ENCODE results near the gene GANAB.

GANAB gene

GRCh38 chr11:62644220-62644619 lies 2.2 kb downstream of the GANAB start (continued):
- no peak for TF ChIP-seq TCF4 (CRISPR knock-in tag; IDR thresholded peaks at IDR 0.05; ENCODE audit: borderline replicate concordance)

GRCh38 chr11:62632492-62632891 lies 13.9 kb downstream of the GANAB start:
- TF ChIP-seq ZNF70 (CRISPR knock-in tag; IDR thresholded peaks at IDR 0.05): no peak
- no peak for TF ChIP-seq ZNF8 (CRISPR knock-in tag; IDR thresholded peaks at IDR 0.05)
- TF ChIP-seq, protein P1, sequence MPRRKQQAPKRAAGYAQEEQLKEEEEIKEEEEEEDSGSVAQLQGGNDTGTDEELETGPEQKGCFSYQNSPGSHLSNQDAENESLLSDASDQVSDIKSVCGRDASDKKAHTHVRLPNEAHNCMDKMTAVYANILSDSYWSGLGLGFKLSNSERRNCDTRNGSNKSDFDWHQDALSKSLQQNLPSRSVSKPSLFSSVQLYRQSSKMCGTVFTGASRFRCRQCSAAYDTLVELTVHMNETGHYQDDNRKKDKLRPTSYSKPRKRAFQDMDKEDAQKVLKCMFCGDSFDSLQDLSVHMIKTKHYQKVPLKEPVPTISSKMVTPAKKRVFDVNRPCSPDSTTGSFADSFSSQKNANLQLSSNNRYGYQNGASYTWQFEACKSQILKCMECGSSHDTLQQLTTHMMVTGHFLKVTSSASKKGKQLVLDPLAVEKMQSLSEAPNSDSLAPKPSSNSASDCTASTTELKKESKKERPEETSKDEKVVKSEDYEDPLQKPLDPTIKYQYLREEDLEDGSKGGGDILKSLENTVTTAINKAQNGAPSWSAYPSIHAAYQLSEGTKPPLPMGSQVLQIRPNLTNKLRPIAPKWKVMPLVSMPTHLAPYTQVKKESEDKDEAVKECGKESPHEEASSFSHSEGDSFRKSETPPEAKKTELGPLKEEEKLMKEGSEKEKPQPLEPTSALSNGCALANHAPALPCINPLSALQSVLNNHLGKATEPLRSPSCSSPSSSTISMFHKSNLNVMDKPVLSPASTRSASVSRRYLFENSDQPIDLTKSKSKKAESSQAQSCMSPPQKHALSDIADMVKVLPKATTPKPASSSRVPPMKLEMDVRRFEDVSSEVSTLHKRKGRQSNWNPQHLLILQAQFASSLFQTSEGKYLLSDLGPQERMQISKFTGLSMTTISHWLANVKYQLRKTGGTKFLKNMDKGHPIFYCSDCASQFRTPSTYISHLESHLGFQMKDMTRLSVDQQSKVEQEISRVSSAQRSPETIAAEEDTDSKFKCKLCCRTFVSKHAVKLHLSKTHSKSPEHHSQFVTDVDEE (CRISPR knock-in tag; IDR thresholded peaks at IDR 0.05): no peak
- no peak for TF ChIP-seq TOX (CRISPR knock-in tag; IDR thresholded peaks at IDR 0.05; ENCODE audit: borderline replicate concordance)
- TF ChIP-seq BACH2 (CRISPR knock-in tag; IDR thresholded peaks at IDR 0.05; ENCODE audit: borderline replicate concordance): no peak
- TF ChIP-seq GLIS3 (CRISPR knock-in tag; IDR thresholded peaks at IDR 0.05): no peak
- TF ChIP-seq, protein P2, sequence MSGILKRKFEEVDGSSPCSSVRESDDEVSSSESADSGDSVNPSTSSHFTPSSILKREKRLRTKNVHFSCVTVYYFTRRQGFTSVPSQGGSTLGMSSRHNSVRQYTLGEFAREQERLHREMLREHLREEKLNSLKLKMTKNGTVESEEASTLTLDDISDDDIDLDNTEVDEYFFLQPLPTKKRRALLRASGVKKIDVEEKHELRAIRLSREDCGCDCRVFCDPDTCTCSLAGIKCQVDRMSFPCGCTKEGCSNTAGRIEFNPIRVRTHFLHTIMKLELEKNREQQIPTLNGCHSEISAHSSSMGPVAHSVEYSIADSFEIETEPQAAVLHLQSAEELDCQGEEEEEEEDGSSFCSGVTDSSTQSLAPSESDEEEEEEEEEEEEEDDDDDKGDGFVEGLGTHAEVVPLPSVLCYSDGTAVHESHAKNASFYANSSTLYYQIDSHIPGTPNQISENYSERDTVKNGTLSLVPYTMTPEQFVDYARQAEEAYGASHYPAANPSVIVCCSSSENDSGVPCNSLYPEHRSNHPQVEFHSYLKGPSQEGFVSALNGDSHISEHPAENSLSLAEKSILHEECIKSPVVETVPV (CRISPR knock-in tag; IDR thresholded peaks at IDR 0.05): no peak
- TF ChIP-seq ESRRG (CRISPR knock-in tag; IDR thresholded peaks at IDR 0.05): no peak
- no peak for TF ChIP-seq RARB (CRISPR knock-in tag; IDR thresholded peaks at IDR 0.05)
- no peak for TF ChIP-seq ARNTL (CRISPR knock-in tag; IDR thresholded peaks at IDR 0.05; ENCODE audit: borderline replicate concordance, low read depth)
- no peak for ATAC-seq

- ATAC-seq: peak; percentile 46
- TF ChIP-seq TOX (CRISPR knock-in tag; IDR thresholded peaks at IDR 0.05; ENCODE audit: borderline replicate concordance): no peak
- TF ChIP-seq, protein P1 (CRISPR knock-in tag; IDR thresholded peaks at IDR 0.05): no peak
- TF ChIP-seq ZNF70 (CRISPR knock-in tag; IDR thresholded peaks at IDR 0.05): no peak
- no peak for TF ChIP-seq ARNTL (CRISPR knock-in tag; IDR thresholded peaks at IDR 0.05; ENCODE audit: borderline replicate concordance, low read depth)
- no peak for TF ChIP-seq ZNF565 (CRISPR knock-in tag; conservative IDR thresholded peaks at IDR 0.05; ENCODE audit: low read depth)
- no peak for TF ChIP-seq OSR1 (CRISPR knock-in tag; IDR thresholded peaks at IDR 0.05)
- TF ChIP-seq ZFP30 (CRISPR knock-in tag; IDR thresholded peaks at IDR 0.05): no peak
- TF ChIP-seq RARB (CRISPR knock-in tag; IDR thresholded peaks at IDR 0.05): no peak
- TF ChIP-seq PPARA (CRISPR knock-in tag; IDR thresholded peaks at IDR 0.05; ENCODE audit: borderline replicate concordance): no peak
- TF ChIP-seq, protein P3, sequence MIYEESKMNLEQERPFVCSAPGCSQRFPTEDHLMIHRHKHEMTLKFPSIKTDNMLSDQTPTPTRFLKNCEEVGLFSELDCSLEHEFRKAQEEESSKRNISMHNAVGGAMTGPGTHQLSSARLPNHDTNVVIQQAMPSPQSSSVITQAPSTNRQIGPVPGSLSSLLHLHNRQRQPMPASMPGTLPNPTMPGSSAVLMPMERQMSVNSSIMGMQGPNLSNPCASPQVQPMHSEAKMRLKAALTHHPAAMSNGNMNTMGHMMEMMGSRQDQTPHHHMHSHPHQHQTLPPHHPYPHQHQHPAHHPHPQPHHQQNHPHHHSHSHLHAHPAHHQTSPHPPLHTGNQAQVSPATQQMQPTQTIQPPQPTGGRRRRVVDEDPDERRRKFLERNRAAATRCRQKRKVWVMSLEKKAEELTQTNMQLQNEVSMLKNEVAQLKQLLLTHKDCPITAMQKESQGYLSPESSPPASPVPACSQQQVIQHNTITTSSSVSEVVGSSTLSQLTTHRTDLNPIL (CRISPR knock-in tag; IDR thresholded peaks at IDR 0.05; ENCODE audit: low read depth): no peak
- TF ChIP-seq, protein P4, sequence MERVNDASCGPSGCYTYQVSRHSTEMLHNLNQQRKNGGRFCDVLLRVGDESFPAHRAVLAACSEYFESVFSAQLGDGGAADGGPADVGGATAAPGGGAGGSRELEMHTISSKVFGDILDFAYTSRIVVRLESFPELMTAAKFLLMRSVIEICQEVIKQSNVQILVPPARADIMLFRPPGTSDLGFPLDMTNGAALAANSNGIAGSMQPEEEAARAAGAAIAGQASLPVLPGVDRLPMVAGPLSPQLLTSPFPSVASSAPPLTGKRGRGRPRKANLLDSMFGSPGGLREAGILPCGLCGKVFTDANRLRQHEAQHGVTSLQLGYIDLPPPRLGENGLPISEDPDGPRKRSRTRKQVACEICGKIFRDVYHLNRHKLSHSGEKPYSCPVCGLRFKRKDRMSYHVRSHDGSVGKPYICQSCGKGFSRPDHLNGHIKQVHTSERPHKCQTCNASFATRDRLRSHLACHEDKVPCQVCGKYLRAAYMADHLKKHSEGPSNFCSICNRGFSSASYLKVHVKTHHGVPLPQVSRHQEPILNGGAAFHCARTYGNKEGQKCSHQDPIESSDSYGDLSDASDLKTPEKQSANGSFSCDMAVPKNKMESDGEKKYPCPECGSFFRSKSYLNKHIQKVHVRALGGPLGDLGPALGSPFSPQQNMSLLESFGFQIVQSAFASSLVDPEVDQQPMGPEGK (CRISPR knock-in tag; IDR thresholded peaks at IDR 0.05; ENCODE audit: borderline replicate concordance): no peak
- no peak for TF ChIP-seq CSDC2 (CRISPR knock-in tag; IDR thresholded peaks at IDR 0.05)
- TF ChIP-seq, protein P5, sequence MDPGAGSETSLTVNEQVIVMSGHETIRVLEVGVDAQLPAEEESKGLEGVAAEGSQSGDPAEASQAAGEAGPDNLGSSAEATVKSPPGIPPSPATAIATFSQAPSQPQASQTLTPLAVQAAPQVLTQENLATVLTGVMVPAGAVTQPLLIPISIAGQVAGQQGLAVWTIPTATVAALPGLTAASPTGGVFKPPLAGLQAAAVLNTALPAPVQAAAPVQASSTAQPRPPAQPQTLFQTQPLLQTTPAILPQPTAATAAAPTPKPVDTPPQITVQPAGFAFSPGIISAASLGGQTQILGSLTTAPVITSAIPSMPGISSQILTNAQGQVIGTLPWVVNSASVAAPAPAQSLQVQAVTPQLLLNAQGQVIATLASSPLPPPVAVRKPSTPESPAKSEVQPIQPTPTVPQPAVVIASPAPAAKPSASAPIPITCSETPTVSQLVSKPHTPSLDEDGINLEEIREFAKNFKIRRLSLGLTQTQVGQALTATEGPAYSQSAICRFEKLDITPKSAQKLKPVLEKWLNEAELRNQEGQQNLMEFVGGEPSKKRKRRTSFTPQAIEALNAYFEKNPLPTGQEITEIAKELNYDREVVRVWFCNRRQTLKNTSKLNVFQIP (CRISPR knock-in tag; IDR thresholded peaks at IDR 0.05; ENCODE audit: borderline replicate concordance, low read depth): no peak
- no peak for TF ChIP-seq ZC3H10 (CRISPR knock-in tag; IDR thresholded peaks at IDR 0.05)
- TF ChIP-seq SNAI2 (CRISPR knock-in tag; IDR thresholded peaks at IDR 0.05): no peak
- TF ChIP-seq, protein P2 (CRISPR knock-in tag; IDR thresholded peaks at IDR 0.05): no peak
These were observed 18.7 kb downstream of the GANAB start for GRCh38 chr11:62627713-62628112.
